LNCAP (cell line): Measurements from ENCODE around the gene ARHGEF10L.

Experiments
- TF ChIP-seq, protein P1 (sequence below): fragments of 450-650 bp; IDR thresholded peaks from 2 replicates; pipeline ENCODE4 v1.5.1; 2017; ENCODE audit warnings: mild to moderate bottlenecking

Gene ARHGEF10L

DNA sequence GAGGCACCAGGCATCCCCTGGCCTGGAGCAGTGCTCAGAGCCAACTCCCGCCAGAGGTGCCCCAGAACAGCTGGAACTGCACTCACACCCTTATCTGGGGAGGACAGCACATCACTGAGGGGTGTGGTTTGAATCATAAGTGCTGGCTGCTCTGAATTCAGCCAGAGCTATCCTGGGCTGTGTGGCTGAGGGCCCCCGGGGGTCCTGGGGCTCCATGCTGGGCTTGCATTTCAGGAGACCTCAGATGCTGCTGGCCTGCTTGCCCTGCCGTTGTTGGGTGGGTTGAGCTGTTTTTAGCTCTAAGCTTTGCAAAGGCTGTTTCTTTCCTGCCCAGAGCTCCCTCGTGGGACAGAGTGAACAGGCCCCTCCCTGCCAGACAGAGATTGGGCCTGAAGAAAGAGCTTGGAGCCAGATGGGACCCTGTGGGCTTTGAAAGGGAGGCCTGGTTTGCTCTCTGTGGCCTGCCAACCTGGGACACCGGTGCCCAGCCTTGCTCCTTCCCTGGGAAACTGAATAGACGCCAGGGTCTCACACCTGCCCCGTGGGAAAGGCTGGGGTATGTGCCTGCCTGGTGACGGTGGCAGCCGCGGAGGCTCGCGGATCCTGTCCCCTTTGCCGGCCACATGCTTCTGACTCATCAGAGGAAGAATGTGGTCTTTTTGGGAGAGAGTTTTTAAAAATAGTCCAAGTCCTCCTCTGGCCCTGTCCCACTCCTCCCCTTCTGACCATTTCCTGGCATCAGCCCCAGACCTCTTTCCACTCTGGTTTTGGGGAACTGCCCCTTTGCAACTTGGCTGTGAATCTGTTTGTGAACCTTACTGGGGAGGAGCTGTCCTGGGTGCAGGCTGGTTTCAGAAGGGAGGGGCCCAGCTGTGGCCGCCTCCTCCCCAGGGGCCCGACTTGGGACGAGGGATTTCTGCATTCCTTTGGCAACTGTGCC, 30.0 kb downstream of the ARHGEF10L start:
- TF ChIP-seq, protein P1, sequence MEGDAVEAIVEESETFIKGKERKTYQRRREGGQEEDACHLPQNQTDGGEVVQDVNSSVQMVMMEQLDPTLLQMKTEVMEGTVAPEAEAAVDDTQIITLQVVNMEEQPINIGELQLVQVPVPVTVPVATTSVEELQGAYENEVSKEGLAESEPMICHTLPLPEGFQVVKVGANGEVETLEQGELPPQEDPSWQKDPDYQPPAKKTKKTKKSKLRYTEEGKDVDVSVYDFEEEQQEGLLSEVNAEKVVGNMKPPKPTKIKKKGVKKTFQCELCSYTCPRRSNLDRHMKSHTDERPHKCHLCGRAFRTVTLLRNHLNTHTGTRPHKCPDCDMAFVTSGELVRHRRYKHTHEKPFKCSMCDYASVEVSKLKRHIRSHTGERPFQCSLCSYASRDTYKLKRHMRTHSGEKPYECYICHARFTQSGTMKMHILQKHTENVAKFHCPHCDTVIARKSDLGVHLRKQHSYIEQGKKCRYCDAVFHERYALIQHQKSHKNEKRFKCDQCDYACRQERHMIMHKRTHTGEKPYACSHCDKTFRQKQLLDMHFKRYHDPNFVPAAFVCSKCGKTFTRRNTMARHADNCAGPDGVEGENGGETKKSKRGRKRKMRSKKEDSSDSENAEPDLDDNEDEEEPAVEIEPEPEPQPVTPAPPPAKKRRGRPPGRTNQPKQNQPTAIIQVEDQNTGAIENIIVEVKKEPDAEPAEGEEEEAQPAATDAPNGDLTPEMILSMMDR = no peak

DNA sequence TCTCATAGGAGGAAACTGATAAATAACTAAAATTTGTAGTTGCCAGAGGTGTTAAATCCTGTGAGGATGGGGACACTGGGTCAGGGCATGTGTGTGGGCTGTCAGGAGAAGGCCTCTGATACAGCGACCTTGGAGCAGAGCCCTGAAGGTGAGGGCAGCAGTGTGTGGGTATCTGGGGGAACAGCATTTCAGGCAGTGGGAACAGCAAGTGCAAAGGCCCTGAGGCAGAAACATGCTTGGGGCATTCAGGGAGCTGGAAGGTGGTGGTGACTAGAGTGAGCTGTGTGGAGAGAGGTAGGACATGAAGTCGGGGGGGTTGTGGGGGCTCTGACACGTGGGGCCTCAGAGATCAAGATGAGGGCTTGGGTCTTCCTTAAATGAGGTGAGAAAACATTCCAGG, 30.7 kb downstream of the ARHGEF10L start:
- TF ChIP-seq, protein P1 = no peak

DNA sequence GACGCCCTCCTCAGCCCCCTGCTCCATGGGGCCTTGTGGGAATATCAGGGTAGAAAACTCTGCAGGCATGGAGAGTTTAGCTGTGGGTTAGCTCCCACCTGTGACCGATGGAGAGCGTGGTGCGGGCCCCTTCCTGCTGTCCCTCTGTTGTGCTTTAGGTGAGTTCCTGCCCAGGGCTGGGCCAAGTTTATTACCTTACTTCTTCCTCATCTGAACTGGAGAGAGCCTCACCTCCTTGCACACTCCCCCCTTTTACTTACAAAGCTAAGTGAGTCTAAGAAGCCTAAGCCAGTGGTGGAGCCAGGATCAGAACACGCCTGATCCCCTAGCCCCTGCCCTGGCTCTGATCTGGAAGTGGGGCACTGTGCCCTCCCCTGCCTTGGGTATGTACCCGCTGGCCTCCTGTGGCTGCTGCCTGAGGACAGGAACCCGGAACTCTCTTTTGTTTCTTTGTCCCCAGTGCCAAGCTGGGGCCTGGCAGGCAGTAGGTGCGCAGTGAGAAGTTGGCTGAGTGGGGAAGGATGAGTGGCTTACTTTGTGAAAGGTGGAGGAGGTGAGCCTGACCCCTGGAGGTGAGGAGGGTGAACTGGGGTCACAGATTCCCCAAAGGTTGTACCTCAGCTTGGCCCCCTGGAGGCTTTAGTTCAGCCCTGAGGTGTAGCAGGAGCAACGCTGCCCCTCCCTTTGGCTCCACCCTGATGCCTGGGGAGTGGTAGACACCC, 32.9 kb downstream of the ARHGEF10L start:
- TF ChIP-seq, protein P1 = no peak

DNA sequence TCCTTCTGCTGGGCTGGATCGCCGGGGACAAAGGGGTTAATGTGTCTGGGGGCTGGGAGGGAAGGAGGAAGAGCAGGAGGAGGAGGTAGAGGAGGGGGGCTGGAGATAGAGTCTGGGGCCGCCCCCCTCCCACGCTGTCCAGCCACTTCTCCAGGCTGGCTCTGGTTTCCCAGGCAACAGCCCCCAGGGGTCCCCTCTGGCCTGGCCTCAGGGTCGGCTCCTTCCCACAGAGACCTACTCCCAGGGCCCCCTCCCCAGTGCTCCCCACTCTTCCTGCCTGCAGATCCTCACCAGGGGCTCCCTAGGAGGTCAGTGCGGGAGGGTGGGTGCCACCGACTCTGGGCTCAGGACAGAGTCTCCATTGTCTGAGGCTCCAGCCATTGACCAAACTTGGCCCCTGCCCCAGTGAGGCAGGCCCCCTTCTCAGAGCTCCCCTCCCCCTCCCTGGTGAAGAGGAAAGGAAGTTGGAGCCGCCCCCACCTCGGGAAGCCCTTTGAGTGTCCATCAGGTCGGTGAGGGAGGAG, 34.1 kb downstream of the ARHGEF10L start:
- TF ChIP-seq, protein P1 = no peak

DNA sequence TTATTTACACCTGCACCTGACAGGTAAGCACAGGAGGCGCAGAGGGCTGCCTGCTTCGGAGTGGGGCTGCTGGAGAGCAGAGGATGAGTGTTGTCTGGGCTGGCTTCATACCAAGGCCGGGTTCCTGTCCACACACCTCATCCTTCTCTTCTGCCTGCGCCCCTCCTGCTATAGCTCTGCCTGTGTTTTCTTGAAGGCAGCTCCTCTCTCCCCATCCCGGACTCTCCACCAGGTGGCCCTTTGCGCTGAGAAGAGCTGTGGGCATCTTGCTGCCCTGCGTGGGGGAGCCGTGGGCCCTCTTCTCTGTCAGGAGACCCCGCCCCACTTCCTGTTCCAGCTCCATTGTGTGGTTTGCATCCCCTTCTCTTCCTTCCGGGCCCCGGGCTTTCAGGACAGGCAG, 35.0 kb downstream of the ARHGEF10L start:
- TF ChIP-seq, protein P1 = no peak

DNA sequence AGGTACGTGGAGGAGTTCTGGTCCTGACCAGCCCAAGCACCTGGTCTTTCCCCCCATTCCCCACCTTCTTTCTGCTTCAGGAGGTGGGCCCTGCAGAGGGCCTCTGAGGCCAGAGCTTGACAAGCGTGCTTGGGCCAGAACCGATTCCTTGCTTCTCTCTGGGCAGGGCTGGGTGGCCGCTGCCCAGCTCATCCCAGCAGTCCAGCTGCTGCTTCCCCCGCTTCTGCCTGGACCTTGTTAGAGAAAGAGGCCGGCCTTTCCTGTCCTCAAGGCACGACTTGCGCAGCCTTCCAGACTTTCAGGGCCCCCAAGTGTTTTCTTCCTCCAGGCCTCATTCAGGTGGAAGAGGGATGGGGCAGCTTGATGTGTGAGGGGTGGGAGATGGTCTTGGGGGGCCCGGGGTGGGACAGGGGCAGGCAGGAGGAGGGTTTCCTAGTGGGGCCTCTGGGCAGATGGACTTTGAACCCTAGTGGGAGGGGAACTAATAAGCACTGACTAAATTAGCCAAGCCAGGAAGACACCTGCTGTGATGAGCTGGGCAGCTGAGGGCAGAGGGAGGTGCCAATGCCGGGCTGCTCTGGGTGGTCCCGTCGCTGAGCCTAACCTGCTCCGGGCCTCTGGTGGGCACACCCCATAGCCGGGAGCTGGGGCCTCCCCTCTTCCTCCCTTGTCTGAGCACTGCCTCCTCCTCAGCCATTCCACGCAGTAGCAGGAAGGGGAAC, 36.5 kb downstream of the ARHGEF10L start:
- TF ChIP-seq, protein P1 = no peak

DNA sequence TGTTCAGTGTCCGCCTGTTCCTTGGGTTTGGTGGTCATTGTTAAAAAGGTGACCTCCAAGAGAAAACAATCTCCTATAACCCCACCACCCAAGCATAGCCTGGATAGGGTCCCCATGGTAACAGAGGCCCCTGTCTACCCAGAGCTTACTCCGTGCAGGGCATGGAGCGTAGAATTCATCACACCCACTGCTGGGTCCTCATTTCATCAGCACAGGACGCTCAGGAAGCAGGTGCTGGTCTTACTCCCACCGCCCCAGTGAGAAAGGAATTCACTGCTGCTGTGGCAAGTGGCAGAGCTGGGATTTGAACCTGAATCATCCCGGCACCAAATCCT, 37.0 kb downstream of the ARHGEF10L start:
- TF ChIP-seq, protein P1 = no peak
